ENCODE results near the gene PKN2. TPM values are rescaled to one million over a fixed set of nuclear protein-coding genes. Genes with fewer than 3 reads are reported as not detected.
A peak's percentile ranks its signal among the peaks of the same experiment; 100 is the strongest.

The PKN2 gene
- total and polyA plus RNA-seq, 2 of the 4 experiments (the other 2 are of a cell fraction) = 12.7 to 22.2 TPM

GRCh38 chr1:88730995-88731394, 46.9 kb downstream of the PKN2 start:
- ATAC-seq (ENCODE audit: low read depth) (no peak; the same call in 1 of the 2 replicates), DNase-seq (no peak)
- peak overlapping the region; percentile 34; the same call in 1 of the 2 replicates for H3K18ac ChIP-seq (ENCODE audit: low read depth, low read length)
- peaks cover 2% of the 10 kb centered on the region for H3K9me3 ChIP-seq (ENCODE audit: control insufficient read depth, insufficient read depth, low read length)
- H3K4me3 ChIP-seq (ENCODE audit: insufficient read depth, low read depth, low read length) = no peak overlapping the region
- H2AK9ac ChIP-seq (replicated peaks; ENCODE audit: low read depth, low read length, poor library complexity) = no peak overlapping the region
- TF ChIP-seq FOS (IDR thresholded peaks at IDR 0.05; ENCODE audit: low read depth, low read length) (no peak), NFE2L2 (IDR thresholded peaks at IDR 0.05; ENCODE audit: low read depth, low read length) (no peak), CTCF (conservative IDR thresholded peaks at IDR 0.05; ENCODE audit: low read depth, low read length) (no peak), MAZ (IDR thresholded peaks at IDR 0.05; ENCODE audit: borderline replicate concordance, low read depth, low read length) (no peak), SMC3 (IDR thresholded peaks at IDR 0.05; ENCODE audit: low read depth, low read length) (no peak), ELK1 (IDR thresholded peaks at IDR 0.05; ENCODE audit: borderline replicate concordance, low read depth, low read length) (no peak)
- peak overlapping the region; percentile 57 for H2BK5ac ChIP-seq (ENCODE audit: low read depth, low read length, poor library complexity, severe bottlenecking)
- POLR2A ChIA-PET (ENCODE audit: unreplicated experiment) = no interaction called here
- peak overlapping the region; percentile 92 for H3K4me2 ChIP-seq (ENCODE audit: low read depth, low read length)
- CTCF ChIA-PET = no interaction called here
- H4K8ac ChIP-seq (ENCODE audit: low read depth in 2 of 2, low read length in 2 of 2) = no peak overlapping the region
- H3K9me1 ChIP-seq (ENCODE audit: insufficient read depth, low read length) = peaks cover 6% of the 10 kb centered on the region; the same call in 1 of the 2 replicates
- peak overlapping the region; percentile 20; the same call in 1 of the 2 replicates for H2BK120ac ChIP-seq (ENCODE audit: low read depth, low read length)
- no peak overlapping the region for H4K91ac ChIP-seq (ENCODE audit: insufficient read depth, low read depth, low read length)
- no peak overlapping the region for H2AK5ac ChIP-seq (ENCODE audit: low read depth, low read length)
- intact Hi-C loops (cut with micrococcal nuclease) = loop anchor here (2.0 kb wide), 2 partner anchors 34 to 46 kb away; partner anchors contain the start of gene PKN2
- WGBS, 2 experiments (ENCODE audit: extremely low coverage in 2 of 2, insufficient read length in 1 of 2) = 80% methylated on average over 1 of the region's 2 CpGs; no CpG with 5 or more reads in 1 of the 2 experiments
- H3K56ac ChIP-seq (ENCODE audit: extremely low read depth, insufficient read depth, low read length) = no peak overlapping the region
- peaks cover 11 to 42% of the 10 kb centered on the region in 2 experiments; a peak in 3 of 4 replicates for H3K79me1 ChIP-seq (ENCODE audit: low read depth in 1 of 2, low read length in 2 of 2)
- no peaks in the 10 kb centered on the region for H3K27me3 ChIP-seq (ENCODE audit: control insufficient read depth, insufficient read depth, low read length)
- no peak overlapping the region for H2BK15ac ChIP-seq (ENCODE audit: low read depth, low read length)
- dilution Hi-C loops (cut with HindIII; ENCODE audit: low sequenced_read_pairs, unreplicated experiment) = no loop called here
- no peak overlapping the region for H3K4ac ChIP-seq (ENCODE audit: low read depth, low read length)
- BruUV-seq (replicated peaks) = no TSS peak
- H3K27ac ChIP-seq (ENCODE audit: insufficient read depth, low read length) = no peak overlapping the region
- H2AFZ ChIP-seq (replicated peaks; ENCODE audit: low read length, poor library complexity) = no peak overlapping the region
- H3K23ac ChIP-seq (ENCODE audit: low read depth, low read length) = peak overlapping the region; percentile 66
- no peak overlapping the region; the same call in 1 of the 2 replicates for H3K9ac ChIP-seq (ENCODE audit: low read depth, low read length)
- H4K5ac ChIP-seq (ENCODE audit: low read depth, low read length) = no peak overlapping the region
- in situ Hi-C loops (cut with MboI; ENCODE audit: low sequenced_read_pairs) = no loop called here
- no peak overlapping the region for H2BK20ac ChIP-seq (ENCODE audit: low read depth, low read length)
- 0 out of 2 replicates have a peak overlapping the region, but pooled peaks have one; percentile 20 for H3K14ac ChIP-seq (replicated peaks; ENCODE audit: low read depth, low read length)
- H3K4me1 ChIP-seq (ENCODE audit: control insufficient read depth, insufficient read depth, low read length) = peaks cover 5% of the 10 kb centered on the region
- H3K36me3 ChIP-seq (ENCODE audit: control insufficient read depth, insufficient read depth, low read length) = peaks cover 4% of the 10 kb centered on the region; the same call in 1 of the 2 replicates
- peaks cover 9% of the 10 kb centered on the region; the same call in 1 of the 2 replicates for H4K20me1 ChIP-seq (ENCODE audit: insufficient read depth, low read length)
